ENCODE results near the gene FNBP1L.

FNBP1L gene

DNA sequence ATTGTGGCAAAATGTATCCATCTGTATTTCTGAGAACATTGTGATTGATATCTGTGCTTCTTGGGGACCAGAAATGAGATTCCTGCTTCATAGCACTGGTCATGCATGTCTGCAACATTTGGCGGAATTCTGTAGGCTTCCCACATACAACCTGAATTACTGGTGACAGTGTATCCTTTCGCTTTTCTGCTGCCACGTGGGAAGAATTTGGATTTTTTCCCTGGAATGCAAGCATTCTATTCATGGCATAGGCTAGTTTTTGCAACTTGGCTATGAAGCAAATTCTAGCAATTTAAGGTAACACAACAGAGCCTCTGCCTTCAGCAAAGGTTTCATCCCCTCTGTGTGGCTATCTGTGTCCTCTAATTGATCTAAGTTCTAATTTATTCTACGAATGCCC is 147.8 kb downstream of the FNBP1L start:
- no peak for DNase-seq

DNA sequence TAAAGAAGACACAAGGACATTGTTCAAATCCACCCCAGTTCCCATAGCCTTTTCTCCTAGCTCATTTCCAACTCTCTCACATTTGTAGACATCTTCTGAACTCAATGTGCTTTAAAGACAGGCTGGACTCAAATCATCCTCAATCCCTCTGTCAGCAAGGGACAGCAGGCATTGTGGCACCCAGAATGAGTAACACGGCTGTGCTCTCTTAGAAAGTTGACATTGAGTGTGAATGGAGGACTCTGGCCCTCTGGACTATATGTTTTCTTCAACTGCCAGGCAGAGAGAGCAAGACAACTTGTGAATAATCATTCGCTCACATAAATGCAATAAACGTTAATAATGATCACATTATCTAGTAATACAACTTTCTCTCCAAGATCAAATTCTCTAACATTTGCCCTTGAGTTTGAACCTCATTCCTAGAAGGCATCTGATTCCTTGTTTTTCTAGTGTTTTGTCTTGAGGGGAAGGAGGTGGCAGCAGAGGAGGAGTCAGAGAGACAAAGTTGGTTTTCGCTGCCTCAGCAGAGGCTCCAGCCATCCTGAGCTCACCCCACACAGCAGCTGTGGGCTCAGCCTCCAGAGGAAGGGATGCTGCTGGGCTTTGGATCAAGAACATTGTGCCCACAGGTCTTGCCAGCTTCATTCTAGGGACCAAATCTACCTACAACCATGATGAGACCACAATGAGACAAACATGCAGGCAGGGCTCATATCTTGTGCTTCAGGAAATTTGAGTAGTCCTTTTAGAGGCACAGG is 148.6 kb downstream of the FNBP1L start:
- DNase-seq, result no peak

DNA sequence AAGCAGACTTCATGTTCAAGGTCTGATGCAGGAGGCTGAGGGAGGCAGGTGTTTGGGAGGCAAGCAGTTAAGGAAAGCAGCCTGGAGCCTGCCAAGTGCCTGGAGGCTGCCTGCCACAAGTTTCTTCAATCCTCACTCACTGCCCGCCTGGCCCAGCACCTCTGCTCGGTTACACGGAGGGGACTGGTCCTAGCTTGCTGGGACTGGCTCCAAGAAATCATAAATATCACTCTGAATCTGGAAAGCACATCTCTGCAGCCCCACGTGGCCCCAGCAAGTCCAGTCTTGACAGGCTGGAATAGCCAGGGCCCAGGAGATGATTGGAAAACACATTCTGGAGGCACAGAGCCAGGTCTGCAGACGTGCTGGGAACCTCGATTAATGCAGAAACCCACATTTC is 149.8 kb downstream of the FNBP1L start:
- no peak for DNase-seq

- no peak for DNase-seq
These were observed 150.5 kb downstream of the FNBP1L start for GRCh38 chr1:93598396-93598795.

DNA sequence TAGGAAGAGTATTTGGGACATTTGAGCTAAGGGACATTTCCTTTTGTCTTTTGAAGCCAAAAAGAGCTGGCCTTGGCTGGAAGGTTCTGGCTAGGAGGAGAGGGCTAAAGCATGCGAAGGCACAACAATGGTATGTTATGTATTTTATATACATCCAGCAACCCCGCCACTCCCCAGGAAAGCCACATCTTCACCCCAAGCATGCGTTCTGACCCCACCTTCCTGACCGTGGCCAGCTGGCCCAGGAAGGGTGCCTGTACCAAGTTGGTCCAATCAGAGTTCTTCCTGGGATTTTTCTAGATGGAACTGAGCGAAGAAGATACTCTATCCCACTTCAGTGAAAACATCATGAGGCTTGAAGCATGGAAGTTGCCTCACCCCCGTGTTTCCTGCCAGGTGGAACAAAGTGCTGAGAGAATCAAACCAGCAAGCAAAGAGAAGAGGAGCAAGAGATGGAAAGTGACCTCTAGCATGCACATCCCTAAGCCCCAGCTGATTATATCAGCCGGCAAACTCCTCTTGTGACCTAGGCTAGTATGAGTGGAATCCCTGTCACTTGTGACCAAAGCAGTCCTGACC is 151.0 kb downstream of the FNBP1L start:
- DNase-seq, result no peak

DNA sequence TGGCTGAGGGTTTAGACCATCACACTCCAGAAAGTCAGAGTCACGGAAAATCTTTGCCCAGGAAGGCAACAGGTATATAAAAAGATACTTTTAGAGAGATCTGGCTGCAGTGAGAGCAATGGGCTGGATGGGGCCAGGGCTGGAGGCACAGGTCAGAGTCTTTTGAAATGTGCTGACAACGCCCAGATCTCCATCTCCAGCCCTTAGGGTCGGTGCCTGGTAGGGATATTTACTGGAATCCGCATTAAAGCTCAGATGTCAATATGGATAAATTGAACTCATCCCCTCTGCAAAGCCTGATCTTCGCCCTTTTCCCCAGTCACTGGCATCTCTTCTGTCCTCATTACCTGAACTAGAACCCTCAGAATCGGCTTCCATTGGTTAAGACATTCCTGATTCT is 151.6 kb downstream of the FNBP1L start:
- DNase-seq, result no peak

GRCh38 chr1:93600663-93601062 is 152.7 kb downstream of the FNBP1L start:
- DNase-seq, result no peak

DNA sequence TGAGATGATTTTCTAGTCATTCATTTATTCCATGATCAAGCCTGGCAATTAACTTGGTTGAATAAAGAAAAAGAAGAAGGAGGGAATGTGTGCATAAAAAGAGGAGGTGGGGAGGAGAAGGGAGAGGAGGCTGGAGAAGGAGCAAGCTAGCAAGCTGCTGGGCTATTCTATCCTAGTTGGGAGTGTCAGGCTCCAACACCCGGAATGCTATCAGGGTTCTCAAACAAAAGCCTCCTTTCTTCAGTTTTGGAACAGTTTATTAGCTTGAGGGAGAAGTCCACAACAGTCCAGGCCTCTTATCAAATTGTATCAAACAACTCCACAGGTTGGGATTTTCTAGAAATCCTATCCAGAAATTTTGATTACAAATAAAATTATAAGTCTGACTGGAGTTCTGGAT is 153.8 kb downstream of the FNBP1L start:
- no peak for DNase-seq

- no peak for DNase-seq
These were observed 154.2 kb downstream of the FNBP1L start for GRCh38 chr1:93602101-93602500.

GRCh38 chr1:93603106-93603505 is 155.2 kb downstream of the FNBP1L start:
- no peak for DNase-seq

GRCh38 chr1:93603601-93604000 is 155.7 kb downstream of the FNBP1L start:
- no peak for DNase-seq
